NB4 (cell line): ENCODE results near the gene STOX1.

Source experiments
- CTCF ChIP-seq: IDR thresholded peaks from one replicate; pipeline ENCODE4 v1.5.1; 2012; ENCODE audit warnings: low read depth, low read length
- MAX ChIP-seq: IDR thresholded peaks from 2 replicates; pipeline ENCODE4 v1.6.1; 2011; ENCODE audit warnings: low read depth, low read length
- MYC ChIP-seq: IDR thresholded peaks from 2 replicates; pipeline ENCODE4 v1.6.1; 2011; ENCODE audit warnings: low read depth, low read length
- POLR2A ChIP-seq: IDR thresholded peaks from 2 replicates; pipeline ENCODE4 v1.6.1; 2011; ENCODE audit warnings: mild to moderate bottlenecking; ENCODE audit not compliant: insufficient read length; ENCODE audit errors: extremely low read depth

GRCh38 chr10:68832601-68833000, 5.3 kb downstream of the STOX1 start:
- TF ChIP-seq MAX = no peak
- no peak for TF ChIP-seq CTCF
- no peak for TF ChIP-seq POLR2A
- TF ChIP-seq MYC = no peak
